Ishikawa (cell line): ENCODE measurements around the gene FRMD6.

ENCODE experiments used
- CEBPB ChIP-seq: IDR thresholded peaks from 2 replicates; pipeline ENCODE4 v1.6.1; 2012
- CREB1 ChIP-seq: IDR thresholded peaks from 2 replicates; pipeline ENCODE4 v1.6.1; 2012; ENCODE audit warnings: low read depth
- EGR1 ChIP-seq: IDR thresholded peaks from 2 replicates; pipeline ENCODE4 v1.6.1; 2012
- EP300 ChIP-seq: IDR thresholded peaks from 2 replicates; pipeline ENCODE4 v1.6.1; 2012; ENCODE audit warnings: borderline replicate concordance
- FOXM1 ChIP-seq: IDR thresholded peaks from 2 replicates; pipeline ENCODE4 v1.6.1; 2012; ENCODE audit warnings: low read depth, borderline replicate concordance
- NFIC ChIP-seq: IDR thresholded peaks from 2 replicates; pipeline ENCODE4 v1.6.1; 2012
- RAD21 ChIP-seq: IDR thresholded peaks from 2 replicates; pipeline ENCODE4 v1.6.1; 2012; ENCODE audit warnings: low read depth
- TAF1 ChIP-seq: IDR thresholded peaks from 2 replicates; pipeline ENCODE4 v1.6.1; 2012; ENCODE audit warnings: low read depth, mild to moderate bottlenecking
- TCF12 ChIP-seq: IDR thresholded peaks from 2 replicates; pipeline ENCODE4 v1.6.1; 2012; ENCODE audit warnings: low read depth
- TEAD4 ChIP-seq: IDR thresholded peaks from 2 replicates; pipeline ENCODE4 v1.6.1; 2012
- USF1 ChIP-seq: IDR thresholded peaks from 2 replicates; pipeline ENCODE4 v1.6.1; 2012
- YY1 ChIP-seq: IDR thresholded peaks from 2 replicates; pipeline ENCODE4 v1.6.1; 2012; ENCODE audit warnings: low read depth
- ZBTB7A ChIP-seq: IDR thresholded peaks from 2 replicates; pipeline ENCODE4 v1.6.1; 2012; ENCODE audit warnings: low read depth
- TF ChIP-seq, protein P1 (sequence below): IDR thresholded peaks from 2 replicates; pipeline ENCODE4 v1.6.1; 2012; ENCODE audit warnings: low read depth, mild to moderate bottlenecking
- TF ChIP-seq, protein P2 (sequence below): IDR thresholded peaks from 2 replicates; pipeline ENCODE4 v1.6.1; 2012

The FRMD6 gene

GRCh38 chr14:51733147-51733546 lies 81.4 kb downstream of the FRMD6 start:
- TF ChIP-seq, protein P1, sequence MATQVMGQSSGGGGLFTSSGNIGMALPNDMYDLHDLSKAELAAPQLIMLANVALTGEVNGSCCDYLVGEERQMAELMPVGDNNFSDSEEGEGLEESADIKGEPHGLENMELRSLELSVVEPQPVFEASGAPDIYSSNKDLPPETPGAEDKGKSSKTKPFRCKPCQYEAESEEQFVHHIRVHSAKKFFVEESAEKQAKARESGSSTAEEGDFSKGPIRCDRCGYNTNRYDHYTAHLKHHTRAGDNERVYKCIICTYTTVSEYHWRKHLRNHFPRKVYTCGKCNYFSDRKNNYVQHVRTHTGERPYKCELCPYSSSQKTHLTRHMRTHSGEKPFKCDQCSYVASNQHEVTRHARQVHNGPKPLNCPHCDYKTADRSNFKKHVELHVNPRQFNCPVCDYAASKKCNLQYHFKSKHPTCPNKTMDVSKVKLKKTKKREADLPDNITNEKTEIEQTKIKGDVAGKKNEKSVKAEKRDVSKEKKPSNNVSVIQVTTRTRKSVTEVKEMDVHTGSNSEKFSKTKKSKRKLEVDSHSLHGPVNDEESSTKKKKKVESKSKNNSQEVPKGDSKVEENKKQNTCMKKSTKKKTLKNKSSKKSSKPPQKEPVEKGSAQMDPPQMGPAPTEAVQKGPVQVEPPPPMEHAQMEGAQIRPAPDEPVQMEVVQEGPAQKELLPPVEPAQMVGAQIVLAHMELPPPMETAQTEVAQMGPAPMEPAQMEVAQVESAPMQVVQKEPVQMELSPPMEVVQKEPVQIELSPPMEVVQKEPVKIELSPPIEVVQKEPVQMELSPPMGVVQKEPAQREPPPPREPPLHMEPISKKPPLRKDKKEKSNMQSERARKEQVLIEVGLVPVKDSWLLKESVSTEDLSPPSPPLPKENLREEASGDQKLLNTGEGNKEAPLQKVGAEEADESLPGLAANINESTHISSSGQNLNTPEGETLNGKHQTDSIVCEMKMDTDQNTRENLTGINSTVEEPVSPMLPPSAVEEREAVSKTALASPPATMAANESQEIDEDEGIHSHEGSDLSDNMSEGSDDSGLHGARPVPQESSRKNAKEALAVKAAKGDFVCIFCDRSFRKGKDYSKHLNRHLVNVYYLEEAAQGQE = no peak
- TF ChIP-seq, protein P2, sequence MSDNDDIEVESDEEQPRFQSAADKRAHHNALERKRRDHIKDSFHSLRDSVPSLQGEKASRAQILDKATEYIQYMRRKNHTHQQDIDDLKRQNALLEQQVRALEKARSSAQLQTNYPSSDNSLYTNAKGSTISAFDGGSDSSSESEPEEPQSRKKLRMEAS = no peak
- TF ChIP-seq CEBPB = no peak
- TF ChIP-seq CREB1 = no peak
- TF ChIP-seq NFIC = no peak
- TF ChIP-seq EP300 = no peak
- TF ChIP-seq USF1 = no peak
- TF ChIP-seq ZBTB7A = no peak
- TF ChIP-seq TAF1 = no peak
- no peak for TF ChIP-seq TEAD4
- no peak for TF ChIP-seq TCF12
- TF ChIP-seq YY1 = no peak
- TF ChIP-seq RAD21 = no peak

GRCh38 chr14:51735851-51736250 lies 84.1 kb downstream of the FRMD6 start:
- no peak for TF ChIP-seq TEAD4
- TF ChIP-seq, protein P1 = no peak
- TF ChIP-seq USF1 = no peak
- no peak for TF ChIP-seq TAF1
- no peak for TF ChIP-seq YY1
- TF ChIP-seq NFIC = no peak

DNA sequence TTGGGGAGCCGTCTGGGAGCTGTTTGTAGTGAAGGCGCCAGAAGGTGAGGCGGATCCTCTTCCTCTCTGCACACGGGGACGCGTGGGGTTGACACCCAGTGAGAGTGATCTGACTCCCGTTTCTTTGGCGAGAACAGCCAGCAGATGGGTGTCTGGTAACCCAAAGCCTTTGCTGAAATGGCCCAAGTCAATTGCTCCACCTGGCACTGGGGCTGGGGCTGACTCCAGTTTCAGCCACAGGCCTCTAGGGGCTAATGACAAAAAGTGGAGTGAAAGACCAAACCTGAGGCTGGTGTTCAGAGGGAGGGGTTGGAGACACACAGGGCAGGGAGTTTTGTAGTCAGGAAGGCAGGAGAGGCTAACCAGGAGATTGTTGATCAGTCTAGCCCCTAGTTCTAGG lies 87.0 kb downstream of the FRMD6 start:
- TF ChIP-seq CREB1 (no peak), FOXM1 (no peak)

DNA sequence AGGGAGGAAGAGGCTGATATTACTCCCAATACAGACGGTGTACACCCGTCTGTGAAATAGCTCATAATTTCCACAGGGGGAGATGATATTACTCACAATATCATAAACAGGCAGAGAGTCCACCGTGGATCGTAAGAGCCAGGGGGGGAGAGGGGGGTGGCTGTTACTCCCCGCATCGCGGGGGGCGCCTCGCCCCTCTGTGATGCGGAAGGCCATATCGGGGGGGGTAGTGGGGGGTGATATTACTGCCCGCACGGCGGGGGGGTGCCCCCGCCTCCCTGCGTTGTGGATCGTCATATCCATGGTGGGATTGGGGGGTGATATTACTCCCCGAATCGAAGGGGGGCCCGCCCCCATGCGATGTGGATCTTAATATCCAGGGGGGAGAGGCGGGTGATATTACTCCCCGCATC lies 91.9 kb downstream of the FRMD6 start:
- no peak for TF ChIP-seq RAD21
- no peak for TF ChIP-seq TCF12
- TF ChIP-seq CEBPB = no peak
- no peak for TF ChIP-seq TAF1
- no peak for TF ChIP-seq FOXM1
- TF ChIP-seq YY1 = no peak
- TF ChIP-seq, protein P2 = no peak
- TF ChIP-seq NFIC = no peak
- no peak for TF ChIP-seq USF1
- TF ChIP-seq, protein P1 = no peak
- no peak for TF ChIP-seq CREB1
- TF ChIP-seq EGR1 = no peak

DNA sequence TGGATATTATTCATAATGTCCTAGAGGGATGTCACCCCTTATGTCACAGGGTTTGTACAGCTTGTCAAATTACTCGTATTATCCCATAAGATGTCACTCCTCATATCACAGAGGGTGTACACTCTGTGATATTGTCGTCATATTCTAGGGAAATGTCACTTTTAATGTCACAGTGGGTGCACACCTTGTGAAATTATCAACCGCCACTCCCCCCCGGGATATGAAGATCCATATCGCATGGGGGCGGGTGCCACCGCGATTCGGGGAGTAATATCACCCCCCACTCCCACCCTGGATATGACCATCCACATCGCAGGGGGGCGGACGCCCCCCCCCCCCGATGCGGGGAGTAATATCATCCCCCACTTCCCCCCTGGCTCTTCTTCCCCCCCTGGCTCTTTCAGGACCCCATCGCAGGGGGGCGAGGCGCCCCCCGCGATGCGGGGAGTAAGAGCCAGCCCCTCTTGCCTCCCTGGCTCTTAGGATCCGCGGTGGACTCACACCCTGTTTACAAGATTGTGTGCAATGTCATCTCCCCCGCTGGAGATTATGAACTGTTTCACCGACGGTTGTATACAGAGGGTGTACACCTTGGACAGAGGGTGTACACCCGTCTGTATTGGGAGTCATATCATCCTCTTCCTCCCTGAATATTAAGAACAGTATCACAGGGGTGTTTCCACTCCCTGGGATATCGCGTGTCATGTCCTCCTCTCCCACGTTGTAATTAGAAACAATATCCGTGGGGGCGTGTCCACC lies 92.8 kb downstream of the FRMD6 start:
- no peak for TF ChIP-seq YY1
- no peak for TF ChIP-seq NFIC
- TF ChIP-seq, protein P1 = no peak
- no peak for TF ChIP-seq RAD21
- no peak for TF ChIP-seq TEAD4
- TF ChIP-seq EGR1 = no peak
